SIG-M5 (cell line): ENCODE measurements around the gene NAE1.

Experiments used
- DNase-seq: peaks from one replicate; lab custom pipeline; 2025; lab: John Stamatoyannopoulos, UW

The NAE1 gene

GRCh38 chr16:66849549-66849948, 18.8 kb upstream of the NAE1 start:
- DNase-seq, result no peak

DNA sequence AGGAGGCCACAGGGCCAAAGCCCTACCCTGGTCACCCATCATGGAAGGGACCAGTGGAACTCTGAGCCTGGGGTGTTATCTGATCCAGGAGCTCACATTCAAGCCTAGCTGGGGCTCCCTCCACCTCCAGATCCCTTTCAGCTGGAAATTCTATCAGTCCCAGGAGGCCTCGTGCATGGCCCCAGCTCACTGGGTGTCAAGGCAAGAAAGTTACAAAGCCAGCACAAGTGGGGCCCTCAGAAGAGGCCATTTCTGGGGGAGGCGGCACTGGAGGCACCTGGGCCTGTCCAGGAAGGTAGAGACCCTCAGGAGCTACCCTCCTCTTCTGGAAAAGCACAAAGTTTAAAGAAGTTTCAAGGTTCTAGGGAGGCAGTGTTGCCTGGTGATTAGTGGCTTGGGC, 18.2 kb upstream of the NAE1 start:
- DNase-seq, result no peak

DNA sequence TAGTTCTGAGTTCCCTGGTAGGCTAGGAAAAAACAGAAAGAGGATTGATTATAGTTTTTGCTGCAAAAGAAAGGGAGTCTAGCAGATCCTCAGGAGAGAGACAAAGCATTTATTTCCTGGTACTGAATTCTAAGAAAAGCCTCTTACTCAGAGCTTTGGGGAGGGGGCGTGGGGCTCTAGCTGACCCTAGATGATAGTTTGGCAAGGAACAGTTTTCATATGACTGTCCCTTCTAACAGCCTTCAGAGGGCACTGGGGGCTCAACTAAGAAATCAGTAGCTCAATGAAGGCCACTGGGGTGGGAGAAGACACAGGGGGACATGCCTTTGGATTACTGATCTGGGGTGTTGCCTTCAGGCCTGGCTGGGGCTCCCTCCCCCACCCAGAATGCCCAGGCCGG, 17.4 kb upstream of the NAE1 start:
- no peak for DNase-seq

DNA sequence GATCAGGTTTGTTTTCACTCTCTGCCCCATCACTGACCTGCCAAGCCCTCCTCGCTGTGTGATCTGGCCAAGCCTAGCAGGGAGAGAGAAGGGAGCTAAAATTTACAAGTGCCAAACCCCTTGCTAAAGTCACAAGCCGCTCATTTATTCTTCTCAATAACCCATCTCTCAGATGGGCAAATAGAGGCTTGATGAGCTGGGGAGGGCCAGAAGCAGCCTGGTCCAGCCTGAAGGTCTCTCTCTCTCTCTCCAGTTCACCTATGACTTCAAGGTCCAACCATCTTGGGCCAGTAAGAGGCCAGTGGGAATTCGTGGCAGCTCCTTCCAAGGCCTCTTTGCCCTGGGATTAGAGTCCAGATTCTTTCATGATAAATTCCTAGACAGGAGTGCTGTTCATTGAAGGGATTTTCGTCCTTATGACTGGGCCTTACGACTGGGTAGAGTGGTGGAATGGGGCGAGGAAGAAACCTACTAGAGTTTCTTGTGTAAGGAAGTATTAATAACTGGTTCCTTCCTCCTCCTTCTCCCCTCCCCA, 16.8 kb upstream of the NAE1 start:
- no peak for DNase-seq

DNA sequence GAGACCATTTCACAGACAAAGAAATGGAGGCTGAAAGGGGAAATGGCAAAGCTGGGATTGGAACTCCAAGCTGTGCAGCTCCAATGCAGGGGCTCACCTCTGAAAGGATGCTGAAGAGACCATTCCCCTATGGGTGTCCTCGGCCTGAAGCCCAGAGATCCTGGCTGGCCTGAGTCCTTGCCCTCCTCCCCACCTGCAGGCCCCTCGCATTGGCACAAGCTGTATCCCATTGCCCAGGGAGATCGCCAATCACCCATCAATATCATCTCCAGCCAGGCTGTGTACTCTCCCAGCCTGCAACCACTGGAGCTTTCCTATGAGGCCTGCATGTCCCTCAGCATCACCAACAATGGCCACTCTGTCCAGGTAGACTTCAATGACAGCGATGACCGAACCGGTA, 16.1 kb upstream of the NAE1 start:
- DNase-seq, result no peak

DNA sequence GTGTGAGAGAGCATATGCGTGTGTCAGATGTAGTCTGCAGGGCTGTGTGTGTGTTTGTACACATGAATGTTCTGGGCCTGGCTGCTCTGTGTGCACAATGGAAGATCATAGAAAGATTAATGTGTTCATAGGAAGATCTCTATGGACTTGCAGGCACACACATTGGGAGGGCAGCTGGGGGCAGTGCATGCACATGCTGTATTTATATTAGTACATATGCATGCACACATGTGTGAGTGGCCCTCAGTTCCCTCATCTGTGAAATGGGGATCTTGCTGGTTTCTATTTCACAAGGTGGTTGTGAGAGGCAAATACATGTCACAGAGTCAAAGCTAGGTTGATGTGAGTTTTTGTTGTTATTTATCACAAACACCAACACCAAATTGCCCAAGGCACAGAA, 15.5 kb upstream of the NAE1 start:
- no peak for DNase-seq

DNA sequence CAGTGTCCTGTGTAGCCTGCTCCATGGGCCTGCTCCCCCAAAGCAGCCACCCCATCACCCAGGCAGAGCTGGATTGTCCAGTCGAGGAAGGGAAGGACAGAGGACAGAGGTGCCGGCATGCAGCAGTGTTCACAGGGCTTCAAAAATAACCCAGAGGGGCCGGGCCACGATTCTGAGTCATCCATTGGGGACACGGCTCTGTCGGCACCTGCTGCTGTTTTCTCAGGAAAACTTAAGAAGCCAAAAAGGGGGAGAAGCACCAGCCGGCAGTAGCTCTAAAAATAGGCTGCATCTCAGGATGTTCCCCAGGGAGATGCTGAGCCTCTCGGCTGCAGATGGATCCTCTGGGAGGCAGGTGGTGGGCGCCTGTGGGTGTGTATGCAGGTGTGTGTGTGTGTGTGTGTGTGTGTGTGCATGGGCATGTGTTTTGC, 15.0 kb upstream of the NAE1 start:
- no peak for DNase-seq

- no peak for DNase-seq
Observed at GRCh38 chr16:66845080-66845410, 14.3 kb upstream of the NAE1 start.

GRCh38 chr16:66844342-66845079, 13.7 kb upstream of the NAE1 start, which contains the start of gene CA7:
Gene CA7, plus strand, starts transcription at chr16:66844414. Its CDS starts 74 bp downstream, at chr16:66844488.
- DNase-seq, result no peak

- no peak for DNase-seq
Observed at GRCh38 chr16:66844009-66844341, 13.2 kb upstream of the NAE1 start.

- no peak for DNase-seq
Observed at GRCh38 chr16:66843191-66843590, 12.4 kb upstream of the NAE1 start.

DNA sequence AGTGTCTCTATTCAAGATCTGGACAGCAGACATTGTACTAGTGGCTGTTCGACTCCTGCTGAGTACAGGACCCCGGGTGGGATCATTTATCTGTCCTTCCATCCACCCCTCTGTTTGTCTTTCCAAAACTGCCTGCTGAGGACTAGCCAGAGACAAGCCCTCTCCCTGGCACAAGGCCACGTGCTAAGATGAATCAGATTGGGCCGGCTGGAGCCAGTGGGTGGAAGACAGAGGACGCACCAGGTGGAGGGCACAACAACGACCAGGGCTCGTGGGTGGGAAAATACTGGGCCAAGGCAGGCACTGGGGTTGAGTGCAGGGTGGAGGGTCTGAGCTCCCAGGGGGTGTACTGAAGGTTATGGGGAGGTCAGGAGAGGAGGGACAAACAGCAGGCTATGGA, 12.0 kb upstream of the NAE1 start:
- no peak for DNase-seq

DNA sequence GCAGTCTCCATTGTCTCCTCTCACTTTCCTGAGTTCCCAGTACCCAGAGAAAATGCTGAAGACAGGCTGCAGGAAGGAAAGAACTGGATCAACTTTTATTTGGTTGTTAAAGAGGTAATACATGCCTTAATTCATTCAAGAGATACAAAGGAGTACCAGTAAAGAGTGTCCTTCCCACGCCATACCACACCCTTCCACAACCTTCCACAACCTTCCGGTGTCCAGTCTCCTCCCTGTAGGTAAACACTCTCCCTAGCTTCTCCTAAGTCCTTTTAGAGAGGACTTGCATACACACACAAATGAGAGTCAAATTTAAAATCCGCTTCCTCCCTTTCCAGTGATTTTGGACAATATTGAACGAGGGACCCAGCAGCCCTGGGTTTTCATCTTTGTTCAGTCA, 10.6 kb upstream of the NAE1 start:
- no peak for DNase-seq

DNA sequence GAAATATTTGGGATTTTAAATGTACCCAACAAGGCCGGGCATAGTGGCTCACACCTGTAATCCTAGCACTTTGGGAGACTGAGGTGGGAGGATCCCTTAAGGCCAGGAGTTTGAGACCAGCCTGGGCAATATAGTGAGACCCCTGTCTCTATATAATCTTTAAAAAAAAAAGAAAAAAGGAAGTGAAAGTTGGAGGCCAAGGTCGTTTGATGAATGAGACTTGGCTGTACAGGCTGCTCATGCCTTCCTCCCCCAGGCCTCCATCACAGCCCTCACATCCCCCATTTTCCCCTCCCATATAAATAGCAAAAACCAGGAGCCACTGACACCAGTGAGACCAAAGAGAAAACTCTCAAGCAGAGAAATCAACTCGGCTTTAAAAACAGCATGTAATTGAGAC, 10.1 kb upstream of the NAE1 start:
- no peak for DNase-seq

GRCh38 chr16:66834746-66835145, 4.0 kb upstream of the NAE1 start:
- DNase-seq, result no peak

- no peak for DNase-seq
Observed at GRCh38 chr16:66832661-66833305, 2.0 kb upstream of the NAE1 start.

- no peak for DNase-seq
Observed at GRCh38 chr16:66832190-66832589, 1.4 kb upstream of the NAE1 start.

GRCh38 chr16:66824006-66824405, 6.8 kb downstream of the NAE1 start:
- no peak for DNase-seq

DNA sequence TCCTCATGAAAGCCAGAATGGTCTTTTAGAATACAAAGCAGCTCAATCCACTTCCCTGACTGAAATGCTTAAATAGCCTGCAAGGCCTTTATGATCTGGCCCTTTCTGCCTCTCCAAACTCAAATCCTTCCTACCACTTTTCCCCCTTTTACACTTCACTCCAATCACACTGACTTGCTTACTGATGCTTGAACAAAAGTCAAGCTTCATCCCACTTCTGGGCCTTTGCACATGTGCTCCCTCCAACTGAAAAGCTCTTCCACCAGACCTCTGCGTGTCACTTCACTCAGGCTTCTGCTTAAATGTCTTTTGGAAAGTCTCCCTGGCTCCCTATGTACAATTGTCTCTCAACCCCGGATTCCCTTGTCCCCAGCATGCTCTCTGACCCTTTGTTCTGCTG, 16.0 kb downstream of the NAE1 start:
- DNase-seq, result no peak

GRCh38 chr16:66811043-66811442, 19.7 kb downstream of the NAE1 start:
- no peak for DNase-seq

DNA sequence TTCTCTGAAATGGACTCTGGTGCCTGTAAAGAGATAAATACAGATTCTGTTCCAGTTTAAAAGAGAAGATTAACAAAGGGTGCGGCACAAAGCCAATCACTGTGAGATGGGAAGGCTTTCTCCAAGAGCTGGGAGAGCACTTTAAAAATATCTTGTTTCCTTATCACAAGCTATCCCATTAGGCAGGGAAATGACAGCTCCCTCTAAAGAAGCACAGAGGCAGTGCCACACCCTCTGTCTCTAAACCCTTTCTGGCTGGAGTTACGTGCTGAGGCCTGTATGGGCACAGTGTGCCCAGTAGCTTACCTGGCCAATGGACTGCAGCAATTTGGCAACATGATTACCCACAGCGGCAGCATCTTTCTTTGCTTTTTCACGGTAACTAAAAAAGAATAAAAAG, 20.4 kb downstream of the NAE1 start:
- DNase-seq, result no peak

DNA sequence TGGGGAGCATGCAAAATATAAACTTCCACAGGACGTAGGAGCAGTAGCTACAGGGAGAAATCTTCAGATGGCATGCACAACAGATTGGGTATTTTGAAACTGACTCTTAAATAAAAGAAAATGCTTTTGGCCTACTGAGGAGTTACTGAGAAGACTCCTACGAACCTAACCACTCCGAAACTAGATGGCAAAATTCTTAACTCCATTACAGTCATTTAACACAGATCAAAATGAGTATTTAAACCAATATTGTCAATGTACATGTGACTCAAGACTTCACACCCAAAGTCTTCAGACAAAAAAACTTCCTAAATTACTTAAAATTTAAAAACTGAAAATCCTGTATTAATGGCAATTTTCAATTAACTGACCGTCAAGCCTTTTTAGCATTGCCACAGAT, 21.0 kb downstream of the NAE1 start:
- DNase-seq, result no peak

DNA sequence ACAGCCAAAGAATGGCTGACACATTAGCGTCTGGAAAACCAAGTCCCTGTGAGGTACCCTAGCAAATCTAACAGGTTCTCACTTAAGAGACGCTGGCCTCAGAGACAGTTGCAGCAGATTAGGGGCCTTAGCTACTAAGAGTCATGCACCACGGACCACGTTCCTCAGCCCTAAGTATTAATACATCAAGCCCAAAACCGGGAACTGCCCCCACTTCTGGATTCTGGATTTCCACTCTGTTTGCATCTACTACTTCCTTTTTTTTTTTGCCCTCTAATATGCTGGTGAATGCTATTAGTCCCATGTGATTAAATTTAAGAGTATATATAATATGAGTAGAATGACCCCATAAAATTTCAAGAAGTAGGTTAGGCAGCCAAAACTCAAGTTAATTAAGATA, 28.6 kb downstream of the NAE1 start:
- DNase-seq, result no peak
